SK-N-SH (cell line): ENCODE results near the gene GDF9.

Source experiments
- EP300 ChIP-seq, 2 experiments: IDR thresholded peaks; 2 replicates each; pipeline versions ENCODE4 v1.4.0 to v1.6.1; 2012; ENCODE audit warnings: borderline replicate concordance in 1 of 2, low read depth in 1 of 2, low read length in 1 of 2
- EZH2phosphoT487 ChIP-seq: fragments of 200-600 bp; sonication (generic); IDR thresholded peaks from 2 replicates; pipeline ENCODE4 v1.6.1; 2017; ENCODE audit warnings: low read depth, mixed run types, mild to moderate bottlenecking, antibody characterized with exemption, moderate library complexity, borderline replicate concordance
- FOXM1 ChIP-seq: IDR thresholded peaks from 2 replicates; pipeline ENCODE4 v1.4.0; 2012; ENCODE audit warnings: low read depth, mild to moderate bottlenecking
- GABPA ChIP-seq: IDR thresholded peaks from 2 replicates; pipeline ENCODE4 v1.4.0; 2012; ENCODE audit warnings: low read depth, mild to moderate bottlenecking
- NFIC ChIP-seq: IDR thresholded peaks from 2 replicates; pipeline ENCODE4 v1.4.0; 2012; ENCODE audit warnings: borderline replicate concordance
- POLR2AphosphoS5 ChIP-seq: IDR thresholded peaks from 2 replicates; pipeline ENCODE4 v1.6.1; 2012; ENCODE audit warnings: low read depth, low read length
- RCOR1 ChIP-seq: fragments of 150-350 bp; IDR thresholded peaks from 2 replicates; pipeline ENCODE4 v1.6.1; 2017; ENCODE audit warnings: antibody characterized with exemption, low read length
- RFX5 ChIP-seq: IDR thresholded peaks from 2 replicates; pipeline ENCODE4 v1.6.1; 2012; ENCODE audit warnings: mild to moderate bottlenecking, improper control_type of control experiment, low read length
- TCF12 ChIP-seq: IDR thresholded peaks from 2 replicates; pipeline ENCODE4 v1.4.0; 2012
- YY1 ChIP-seq: IDR thresholded peaks from 2 replicates; pipeline ENCODE4 v1.4.0; 2012; ENCODE audit warnings: low read depth, mild to moderate bottlenecking
- TF ChIP-seq, protein P1 (sequence below): fragments of 200-600 bp; sonication (generic); IDR thresholded peaks from 2 replicates; pipeline ENCODE4 v1.6.1; 2017; ENCODE audit warnings: antibody characterized with exemption, mild to moderate bottlenecking, moderate library complexity
- TF ChIP-seq, protein P2 (sequence below): IDR thresholded peaks from 2 replicates; pipeline ENCODE4 v1.4.0; 2012; ENCODE audit warnings: low read depth

DNA sequence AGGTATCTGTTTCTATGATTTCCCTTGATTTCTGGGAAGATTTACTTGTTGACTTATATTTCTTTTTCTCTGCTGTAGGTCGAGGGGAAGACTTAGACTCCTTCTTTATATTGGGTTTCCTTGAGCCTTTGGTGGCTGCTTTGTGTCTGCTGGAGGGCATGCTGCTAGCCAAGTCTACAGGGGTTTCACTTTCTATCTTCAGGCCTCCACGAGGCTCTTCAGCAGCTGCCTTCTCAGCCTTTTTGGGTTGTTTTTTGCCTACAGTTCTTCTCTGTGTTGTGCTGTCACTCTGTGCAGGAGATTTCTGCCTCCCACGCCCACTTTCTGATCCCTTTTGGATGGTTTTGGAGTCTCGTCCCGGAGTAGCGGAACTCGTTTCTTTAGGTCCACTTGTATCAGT is 30.4 kb upstream of the GDF9 start:
- TF ChIP-seq RFX5: no peak
- TF ChIP-seq, protein P1, sequence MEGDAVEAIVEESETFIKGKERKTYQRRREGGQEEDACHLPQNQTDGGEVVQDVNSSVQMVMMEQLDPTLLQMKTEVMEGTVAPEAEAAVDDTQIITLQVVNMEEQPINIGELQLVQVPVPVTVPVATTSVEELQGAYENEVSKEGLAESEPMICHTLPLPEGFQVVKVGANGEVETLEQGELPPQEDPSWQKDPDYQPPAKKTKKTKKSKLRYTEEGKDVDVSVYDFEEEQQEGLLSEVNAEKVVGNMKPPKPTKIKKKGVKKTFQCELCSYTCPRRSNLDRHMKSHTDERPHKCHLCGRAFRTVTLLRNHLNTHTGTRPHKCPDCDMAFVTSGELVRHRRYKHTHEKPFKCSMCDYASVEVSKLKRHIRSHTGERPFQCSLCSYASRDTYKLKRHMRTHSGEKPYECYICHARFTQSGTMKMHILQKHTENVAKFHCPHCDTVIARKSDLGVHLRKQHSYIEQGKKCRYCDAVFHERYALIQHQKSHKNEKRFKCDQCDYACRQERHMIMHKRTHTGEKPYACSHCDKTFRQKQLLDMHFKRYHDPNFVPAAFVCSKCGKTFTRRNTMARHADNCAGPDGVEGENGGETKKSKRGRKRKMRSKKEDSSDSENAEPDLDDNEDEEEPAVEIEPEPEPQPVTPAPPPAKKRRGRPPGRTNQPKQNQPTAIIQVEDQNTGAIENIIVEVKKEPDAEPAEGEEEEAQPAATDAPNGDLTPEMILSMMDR: no peak
- TF ChIP-seq POLR2AphosphoS5: no peak
- no peak for TF ChIP-seq FOXM1
- no peak for TF ChIP-seq EP300 (IDR thresholded peaks at IDR 0.05; ENCODE audit: borderline replicate concordance in 1 of 2, low read depth in 1 of 2, low read length in 1 of 2)
- no peak for TF ChIP-seq YY1
- TF ChIP-seq EZH2phosphoT487: no peak
- TF ChIP-seq TCF12: no peak
- TF ChIP-seq NFIC: no peak
- TF ChIP-seq, protein P2, sequence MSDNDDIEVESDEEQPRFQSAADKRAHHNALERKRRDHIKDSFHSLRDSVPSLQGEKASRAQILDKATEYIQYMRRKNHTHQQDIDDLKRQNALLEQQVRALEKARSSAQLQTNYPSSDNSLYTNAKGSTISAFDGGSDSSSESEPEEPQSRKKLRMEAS: no peak
- no peak for TF ChIP-seq RCOR1
- no peak for TF ChIP-seq GABPA
